GM21723 (cell line): ENCODE measurements around the gene APOM.

Experiments used
- ATAC-seq: cut with Tn5 transposase; IDR thresholded peaks from one replicate; pipeline ENCODE4 v1.9.1; 2021; ENCODE audit warnings: mild to moderate bottlenecking, moderate library complexity; ENCODE audit not compliant: unreplicated experiment

The APOM gene

DNA sequence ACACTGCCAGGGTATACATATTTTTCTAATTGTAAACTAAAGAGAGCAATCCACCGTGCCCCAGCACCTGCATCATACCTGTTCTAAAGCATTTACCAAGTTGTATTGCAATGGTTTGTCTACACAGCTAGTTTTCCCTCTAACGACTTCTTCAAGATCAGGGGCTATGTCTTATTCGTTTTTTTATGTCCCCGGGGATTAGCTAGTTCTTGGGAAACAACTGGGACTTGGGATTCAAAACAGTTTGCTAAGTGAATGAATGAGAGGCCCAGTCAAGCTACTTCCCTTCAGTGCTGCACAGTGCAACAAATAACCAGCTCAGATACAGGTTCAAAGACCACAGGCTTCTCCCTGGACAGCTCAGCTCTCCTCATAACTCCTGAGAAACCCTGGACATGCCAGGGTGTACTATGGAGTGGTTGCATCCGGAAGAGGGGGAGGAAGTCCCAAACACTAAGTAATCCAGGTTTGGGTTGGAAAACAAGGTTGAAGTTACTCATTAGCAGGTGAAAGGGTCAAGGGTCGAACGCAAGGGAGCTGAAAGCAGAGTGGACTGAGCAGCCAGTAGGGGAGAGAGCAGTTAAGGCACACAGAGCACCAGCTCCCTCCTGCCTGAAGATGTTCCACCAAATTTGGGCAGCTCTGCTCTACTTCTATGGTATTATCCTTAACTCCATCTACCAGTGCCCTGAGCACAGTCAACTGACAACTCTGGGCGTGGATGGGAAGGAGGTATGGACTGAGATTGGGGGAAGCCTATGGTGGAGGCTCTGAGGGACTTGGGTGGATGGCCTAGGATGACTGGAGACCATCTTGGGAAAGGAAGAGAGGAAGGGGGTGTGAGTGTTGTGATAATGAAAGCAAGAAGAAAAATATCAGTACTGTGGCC lies at the start of gene APOM:
APOM (plus strand) TSS at position 546 of the 889 bp plus-strand sequence; CDS start at position 619, 73 bp downstream.
- no peak for ATAC-seq

- ATAC-seq = no peak
Measured at GRCh38 chr6:31607317-31607716, 48.4 kb upstream of the APOM start.

DNA sequence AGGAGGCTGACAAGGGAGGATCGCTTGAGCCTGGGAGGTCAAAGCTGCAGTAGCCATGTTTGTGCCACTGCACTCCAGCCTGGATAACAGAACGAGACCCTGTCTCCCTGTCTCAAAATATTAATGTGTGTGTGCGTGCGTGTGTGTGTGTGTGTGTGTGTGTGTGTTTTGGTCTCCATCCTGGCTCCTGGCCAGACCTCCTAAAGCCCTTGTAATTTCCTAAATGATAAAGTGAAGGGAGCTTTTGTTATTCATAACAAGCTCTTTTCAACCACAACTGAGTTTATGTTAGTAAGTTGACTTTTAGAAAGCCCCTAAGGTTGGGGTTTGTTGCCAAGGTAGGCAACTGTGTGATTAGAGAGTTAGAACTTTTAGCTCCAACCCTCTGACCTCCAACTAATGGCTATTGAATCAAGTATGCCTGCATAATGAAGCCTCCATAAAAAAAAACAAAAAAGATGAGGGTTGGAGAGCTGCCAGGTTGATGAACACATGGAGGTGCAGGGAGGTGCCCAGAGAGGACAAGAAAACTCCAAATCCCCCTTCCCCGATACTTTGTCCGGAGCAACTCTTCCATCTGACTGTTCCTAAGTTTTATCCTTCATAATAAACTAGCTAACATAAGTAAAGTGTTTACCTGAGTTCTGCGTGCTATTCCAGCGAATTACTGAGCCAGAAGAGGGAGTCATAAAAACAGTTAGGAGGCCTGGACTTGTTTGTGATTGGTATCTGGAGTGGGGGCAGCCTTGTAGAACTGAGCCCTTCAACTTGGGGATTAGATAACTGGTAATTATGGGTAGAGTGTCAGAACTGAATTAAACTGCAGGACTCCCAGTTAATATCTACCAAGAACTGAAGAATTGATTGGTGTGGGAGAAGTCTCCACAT lies 45.9 kb upstream of the APOM start:
- ATAC-seq = no peak

- ATAC-seq = no peak
Measured at GRCh38 chr6:31610968-31611367, 44.7 kb upstream of the APOM start.

- no peak for ATAC-seq
Measured at GRCh38 chr6:31614075-31614619, 41.5 kb upstream of the APOM start.

DNA sequence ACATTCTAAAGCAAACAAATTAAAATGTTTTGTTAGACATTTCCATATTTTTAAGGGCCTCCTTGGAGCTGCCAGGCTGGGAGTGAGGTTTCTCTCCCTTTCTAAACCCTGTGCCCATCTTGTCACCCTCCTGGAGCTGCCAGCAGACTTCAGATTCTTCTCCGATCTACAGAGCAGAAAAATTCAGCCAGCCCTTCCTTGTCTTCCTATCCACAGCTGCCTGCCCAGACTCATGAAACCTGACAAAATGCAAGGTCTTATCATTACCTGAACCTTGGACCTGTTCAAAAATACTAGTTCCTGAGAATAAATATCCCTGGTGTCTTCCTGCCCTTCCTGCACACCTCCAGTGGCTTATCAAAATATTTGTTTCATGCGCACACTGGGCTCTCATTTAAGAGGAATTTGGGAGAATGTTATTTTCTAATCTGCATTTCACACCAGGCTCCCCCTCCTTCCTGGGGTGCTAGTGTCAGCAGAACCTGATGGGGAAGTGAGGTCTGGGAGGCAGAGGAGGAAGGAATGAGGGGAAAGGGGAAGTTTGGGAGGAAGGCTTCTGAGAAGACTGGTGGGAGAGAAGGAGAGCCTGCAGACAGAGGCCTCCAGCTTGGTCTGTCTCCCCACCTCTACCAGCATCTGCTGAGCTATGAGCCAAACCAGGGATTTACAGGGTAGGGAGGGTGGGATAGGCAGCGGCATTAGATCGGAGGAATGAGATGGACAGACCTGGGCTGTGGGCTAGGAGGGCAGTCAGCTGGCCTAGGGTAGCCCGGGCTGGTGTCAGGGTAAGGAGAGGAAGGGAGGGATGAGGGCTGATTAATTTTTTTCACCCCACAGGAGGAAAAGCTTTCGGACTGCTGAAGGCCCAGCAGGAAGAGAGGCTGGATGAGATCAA lies 40.8 kb upstream of the APOM start, which contains the start of gene AIF1:
AIF1 (plus strand) TSS at position 551 of the 895 bp plus-strand sequence; CDS start at position 647, 96 bp downstream.
- ATAC-seq = no peak

- no peak for ATAC-seq
Measured at GRCh38 chr6:31615748-31616147, 39.9 kb upstream of the APOM start.

- ATAC-seq = no peak
Measured at GRCh38 chr6:31617010-31617409, 38.7 kb upstream of the APOM start.

GRCh38 chr6:31619805-31620585 lies 35.7 kb upstream of the APOM start:
- ATAC-seq = peak; percentile 78

DNA sequence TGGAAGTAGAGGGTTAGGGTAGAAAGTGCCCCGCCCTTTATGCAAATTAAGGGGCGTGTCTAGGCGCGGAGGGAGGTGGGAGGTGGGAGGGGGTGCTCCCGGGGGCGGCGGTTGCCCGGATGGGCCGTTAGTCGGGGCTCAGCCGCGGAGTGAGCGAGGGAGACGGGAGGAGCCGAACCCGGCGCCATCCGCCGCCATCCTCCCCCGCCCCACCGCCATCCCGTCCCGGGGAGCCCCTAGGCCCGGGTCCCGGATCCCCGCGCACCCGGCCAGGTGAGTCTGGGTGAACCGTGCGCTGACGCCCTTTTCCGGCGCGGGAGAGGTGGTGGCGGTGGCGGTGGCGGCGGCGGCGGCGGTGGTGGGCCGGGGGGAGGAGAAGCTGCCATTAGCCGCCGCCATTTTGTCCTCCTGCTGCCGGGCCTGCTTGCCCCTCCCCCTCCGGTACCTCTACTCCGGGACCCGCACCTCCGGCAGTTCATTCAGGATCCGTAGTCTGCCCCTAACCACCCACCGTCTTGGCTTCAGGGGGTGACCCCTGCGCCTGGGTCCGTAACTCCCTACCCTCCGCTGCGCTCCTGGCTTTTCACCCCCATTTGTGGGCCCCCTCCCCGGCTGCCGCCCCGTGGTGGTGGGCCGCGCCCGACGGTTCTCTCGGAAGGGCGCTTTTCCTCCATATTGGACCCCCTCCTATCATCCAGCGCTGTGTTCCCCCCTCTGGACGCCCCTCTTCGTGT lies 34.9 kb upstream of the APOM start, which contains the start of gene PRRC2A:
PRRC2A (plus strand) TSS at position 130 of the 734 bp plus-strand sequence. CDS start 2,075 bp downstream, outside the sequence.
- ATAC-seq = peak; percentile 51

DNA sequence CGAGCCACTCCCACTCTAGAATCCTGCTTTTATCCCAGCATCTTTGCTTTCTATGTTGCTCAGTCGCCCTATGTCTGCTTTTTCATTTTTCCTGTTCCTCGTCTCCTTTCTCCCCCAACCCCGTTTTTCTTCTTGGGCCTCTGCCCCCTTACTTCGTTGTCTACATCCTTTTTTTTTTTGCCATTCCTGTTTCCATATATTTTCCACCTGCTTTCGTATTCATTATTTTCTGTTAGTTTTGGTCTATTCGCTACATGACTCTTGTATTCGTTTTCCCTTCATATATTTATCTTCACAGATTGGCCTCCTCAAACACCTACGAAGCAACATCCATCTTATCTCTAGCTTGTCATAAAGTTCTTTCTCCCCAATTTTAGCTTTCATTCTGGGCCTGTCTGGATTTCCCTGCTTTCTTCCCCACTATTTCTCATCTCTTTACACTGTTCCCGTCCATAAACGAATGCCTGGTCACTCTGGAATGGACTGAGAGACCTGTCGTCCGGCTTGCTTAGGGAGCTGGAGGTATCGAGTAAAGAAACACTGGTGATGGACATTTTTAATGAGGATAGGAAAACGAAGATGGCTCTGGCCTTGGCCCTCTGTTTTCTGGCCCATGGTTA lies 34.3 kb upstream of the APOM start:
- ATAC-seq = no peak

GRCh38 chr6:31621991-31622390 lies 33.7 kb upstream of the APOM start:
- ATAC-seq = no peak

GRCh38 chr6:31622684-31623091 lies 33.0 kb upstream of the APOM start:
- no peak for ATAC-seq

DNA sequence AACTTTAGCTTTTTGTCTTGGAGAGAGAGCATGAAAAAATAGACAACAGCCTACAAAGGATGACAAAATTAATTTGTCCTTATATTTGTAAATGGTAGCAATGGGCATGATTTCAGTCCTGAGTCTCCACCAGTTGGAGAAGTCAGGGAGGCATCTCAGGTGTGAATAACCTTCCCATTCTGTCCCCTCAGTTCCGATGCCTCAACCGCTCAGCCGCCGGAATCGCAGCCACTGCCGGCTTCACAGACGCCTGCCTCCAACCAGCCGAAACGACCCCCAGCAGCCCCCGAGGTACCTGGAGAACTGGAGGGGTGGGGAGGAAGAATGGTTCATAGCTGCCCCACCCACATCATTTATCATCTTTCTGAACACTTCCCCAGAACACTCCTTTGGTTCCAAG lies 31.6 kb upstream of the APOM start:
- ATAC-seq = no peak

GRCh38 chr6:31626952-31627351 lies 28.7 kb upstream of the APOM start:
- no peak for ATAC-seq

- ATAC-seq = no peak
Measured at GRCh38 chr6:31627690-31628287, 27.9 kb upstream of the APOM start.

- no peak for ATAC-seq
Measured at GRCh38 chr6:31629014-31629413, 26.7 kb upstream of the APOM start.
